Calu3 (cell line): Measurements from ENCODE around the gene HSPB1. TPM values are rescaled to one million over a fixed set of nuclear protein-coding genes. Genes with fewer than 3 reads are reported as not detected.

Experiments used
- BruUV-seq: library from RNA; stranded (reverse); fragments of 400-500 nt; replicated peaks from 2 replicates; lab custom pipeline; 2021; lab: Mats Ljungman, UMichigan
- CTCF ChIA-PET: fragments of 300-600 bp; sonication (Branson Sonifier 250); formaldehyde crosslinking; loops from one replicate; lab custom pipeline; 2022; ENCODE audit warnings: antibody characterized with exemption; lab: Charles Lee
- DNase-seq: peaks from one replicate; pipeline ENCODE4 v3.0.0; 2022
- H3K27ac Mint-ChIP-seq: one replicate; pipeline ENCODE4 v1.8.0; 2022; ENCODE audit warnings: mixed read lengths; ENCODE audit not compliant: unreplicated experiment
- H3K27me3 Mint-ChIP-seq: one replicate; pipeline ENCODE4 v1.8.0; 2022; ENCODE audit warnings: mixed read lengths; ENCODE audit not compliant: unreplicated experiment
- H3K36me3 Mint-ChIP-seq: one replicate; pipeline ENCODE4 v1.8.0; 2022; ENCODE audit warnings: mild to moderate bottlenecking, moderate library complexity, mixed read lengths; ENCODE audit not compliant: insufficient read depth, unreplicated experiment
- H3K4me1 Mint-ChIP-seq: one replicate; pipeline ENCODE4 v1.8.0; 2022; ENCODE audit warnings: mild to moderate bottlenecking, low read depth, mixed read lengths; ENCODE audit not compliant: unreplicated experiment
- H3K4me3 Mint-ChIP-seq: one replicate; pipeline ENCODE4 v1.8.0; 2022; ENCODE audit warnings: mild to moderate bottlenecking, low read depth, moderate library complexity, mixed read lengths; ENCODE audit not compliant: unreplicated experiment
- H3K9me3 Mint-ChIP-seq: one replicate; pipeline ENCODE4 v1.8.0; 2022; ENCODE audit warnings: low read depth, mixed read lengths; ENCODE audit not compliant: unreplicated experiment
- CTCF ChIP-seq: fragments of 200-600 bp; IDR thresholded peaks from one replicate; pipeline ENCODE4 v1.8.0; 2022; ENCODE audit warnings: antibody characterized with exemption; ENCODE audit not compliant: unreplicated experiment
- intact Hi-C: fragments of 100-400 bp; cut with micrococcal nuclease; formaldehyde crosslinking; loops from one replicate; pipeline ENCODE4 v1.10.0; 2022; ENCODE audit not compliant: unreplicated experiment
- total RNA-seq: library from RNA; stranded (reverse); gene quantifications from 2 replicates; pipeline ENCODE4 v1.2.3, GENCODE V29; 2022

HSPB1 gene
- total RNA-seq, 1 experiment from 2014 or later, result 72.7 TPM

GRCh38 chr7:76330261-76330660, 27.8 kb downstream of the HSPB1 start:
- no TSS peak for BruUV-seq
- Mint-ChIP-seq H3K9me3 (no peaks in the 10 kb centered on the region), H3K36me3 (peaks cover 63% of the 10 kb centered on the region), H3K4me1 (no peaks in the 10 kb centered on the region), H3K4me3 (no peak overlapping the region), H3K27ac (no peak overlapping the region), H3K27me3 (no peaks in the 10 kb centered on the region)
- CTCF ChIA-PET, result no interaction called here
- intact Hi-C loops, result no loop called here
- no peak for TF ChIP-seq CTCF
- DNase-seq, result no peak

- H3K36me3 Mint-ChIP-seq, result peaks cover 63% of the 10 kb centered on the region
- no peaks in the 10 kb centered on the region for H3K27me3 Mint-ChIP-seq
- no peak overlapping the region for H3K27ac Mint-ChIP-seq
These were observed 28.2 kb downstream of the HSPB1 start for GRCh38 chr7:76330673-76331072.

GRCh38 chr7:76332078-76332477, 29.6 kb downstream of the HSPB1 start:
- Mint-ChIP-seq H3K4me3 (no peak overlapping the region), H3K9me3 (no peaks in the 10 kb centered on the region), H3K36me3 (peaks cover 55% of the 10 kb centered on the region), H3K27me3 (no peaks in the 10 kb centered on the region), H3K27ac (no peak overlapping the region), H3K4me1 (no peaks in the 10 kb centered on the region)
- CTCF ChIA-PET, result no interaction called here
- intact Hi-C loops, result no loop called here
- no peak for TF ChIP-seq CTCF
- DNase-seq, result no peak
- no TSS peak for BruUV-seq

More at GRCh38 chr7:76330673-76331072, 28.2 kb downstream of the HSPB1 start:
- Mint-ChIP-seq H3K9me3 (no peaks in the 10 kb centered on the region), H3K4me3 (no peak overlapping the region), H3K4me1 (no peaks in the 10 kb centered on the region)
- CTCF ChIA-PET, result no interaction called here
- DNase-seq, result no peak
- no peak for TF ChIP-seq CTCF
- intact Hi-C loops, result no loop called here
- BruUV-seq, result no TSS peak

GRCh38 chr7:76333511-76334101, 31.1 kb downstream of the HSPB1 start:
- no peak overlapping the region for H3K27ac Mint-ChIP-seq
- intact Hi-C loops, result no loop called here
- H3K4me1 Mint-ChIP-seq, result peaks cover 11% of the 10 kb centered on the region
- DNase-seq, result no peak
- no peaks in the 10 kb centered on the region for H3K27me3 Mint-ChIP-seq
- no peak overlapping the region for H3K4me3 Mint-ChIP-seq
- no peaks in the 10 kb centered on the region for H3K9me3 Mint-ChIP-seq
- no peak for TF ChIP-seq CTCF
- peaks cover 52% of the 10 kb centered on the region for H3K36me3 Mint-ChIP-seq
- no TSS peak for BruUV-seq
- CTCF ChIA-PET, result no interaction called here
